Endodermal cell (in vitro differentiated cells): Measurements from ENCODE around the gene TXNDC2. TPM values are rescaled to one million over a fixed set of nuclear protein-coding genes. Genes with fewer than 3 reads are reported as not detected.
A peak's percentile ranks its signal among the peaks of the same experiment; 100 is the strongest.

Experiments
- DNase-seq: peaks from one replicate; pipeline ENCODE4 v3.0.0-alpha.2; 2017
- H3K27ac ChIP-seq: 2 replicates; pipeline ENCODE4 v1.5.1; 2013; ENCODE audit warnings: mild to moderate bottlenecking, low read depth, low read length, moderate library complexity
- H3K27me3 ChIP-seq: 2 replicates; pipeline ENCODE4 v1.6.1; 2013; ENCODE audit warnings: mild to moderate bottlenecking, low read length, moderate library complexity; ENCODE audit not compliant: insufficient read depth, control insufficient read depth, poor library complexity, severe bottlenecking
- H3K36me3 ChIP-seq: 2 replicates; pipeline ENCODE4 v1.7.0; 2013; ENCODE audit warnings: mild to moderate bottlenecking, low read length, moderate library complexity; ENCODE audit not compliant: control insufficient read depth, insufficient read depth
- H3K4me1 ChIP-seq: one replicate; pipeline ENCODE4 v1.7.0; 2013; ENCODE audit warnings: low read length; ENCODE audit not compliant: control insufficient read depth, insufficient read depth
- H3K4me3 ChIP-seq: 2 replicates; pipeline ENCODE4 v1.5.1; 2013; ENCODE audit warnings: mild to moderate bottlenecking, low read length, moderate library complexity
- H3K9ac ChIP-seq: 2 replicates; pipeline ENCODE4 v1.6.1; 2013; ENCODE audit warnings: mild to moderate bottlenecking, low read length, moderate library complexity; ENCODE audit not compliant: poor library complexity, severe bottlenecking; ENCODE audit errors: extremely low read depth
- H3K9me3 ChIP-seq: 2 replicates; pipeline ENCODE4 v1.6.1; 2013; ENCODE audit warnings: mild to moderate bottlenecking, low read length, moderate library complexity; ENCODE audit not compliant: control insufficient read depth
- H3K27ac Mint-ChIP-seq: 2 replicates; pipeline ENCODE4 v1.8.0; 2020; ENCODE audit warnings: mixed read lengths
- H3K27me3 Mint-ChIP-seq: 2 replicates; pipeline ENCODE4 v1.8.0; 2021; ENCODE audit warnings: mild to moderate bottlenecking, mixed read lengths; ENCODE audit not compliant: insufficient read depth
- H3K36me3 Mint-ChIP-seq: 2 replicates; pipeline ENCODE4 v1.8.0; 2020; ENCODE audit warnings: low read depth, mixed read lengths
- H3K4me1 Mint-ChIP-seq: 2 replicates; pipeline ENCODE4 v1.8.0; 2020; ENCODE audit warnings: mixed read lengths
- H3K4me3 Mint-ChIP-seq: 2 replicates; pipeline ENCODE4 v1.8.0; 2020; ENCODE audit warnings: mild to moderate bottlenecking, moderate library complexity, mixed read lengths
- H3K9me3 Mint-ChIP-seq: 2 replicates; pipeline ENCODE4 v1.8.0; 2020; ENCODE audit warnings: mild to moderate bottlenecking, mixed read lengths
- whole genome bisulfite sequencing, 2 experiments: methylation state at CpG; one replicate each; pipeline versions ENCODE4 v1.1.5 to v1.1.7; 2013; ENCODE audit warnings: missing lambda C conversion rate in 2 of 2, mixed read lengths in 1 of 2; ENCODE audit not compliant: insufficient coverage in 1 of 2, insufficient read length in 1 of 2; 5-methylcytosine and 5-hydroxymethylcytosine counted together
- total RNA-seq, 2 donors: library from RNA; stranded (reverse); fragmentation: NEBNext Ultra II Directional in 1 of 2; extraction: Animal tissue kit (Norgen Biotek cat#: 25700) in 1 of 2; gene quantifications; 2 replicates in 1 of 2; 3 replicates in 1 of 2; pipeline ENCODE4 v1.2.1, GENCODE V29; 2021
- TF ChIP-seq, protein P1 (sequence below): fragments of 200-600 bp; sonication (generic); conservative IDR thresholded peaks from 2 replicates; pipeline ENCODE4 v1.5.0; 2021; ENCODE audit warnings: antibody characterized with exemption, mild to moderate bottlenecking

The TXNDC2 gene
- total RNA-seq, 2 donors from 2014 or later = not detected

GRCh38 chr18:9913526-9914333, 28.0 kb downstream of the TXNDC2 start, which contains the start of gene VAPA:
Gene VAPA, plus strand, starts transcription at chr18:9914016. Its CDS starts 241 bp downstream, at chr18:9914257.
- peaks cover 17% of the 10 kb centered on the region for H3K4me1 Mint-ChIP-seq
- Histone ChIP-seq H3K9ac (peak within 1 kb of the TSS; percentile 83), H3K4me1 (peaks cover 9% of the 10 kb centered on the region), H3K27ac (peak within 1 kb of the TSS; percentile 86), H3K4me3 (peak within 1 kb of the TSS; percentile 94), H3K9me3 (no peaks in the 10 kb centered on the region), H3K27me3 (peaks cover 21% of the 10 kb centered on the region), H3K36me3 (no peaks in the 10 kb centered on the region)
- 0 to 1% methylated on average over 22 to 87 of the region's 87 CpGs for WGBS, 2 experiments
- DNase-seq = peak; percentile 98
- no peaks in the 10 kb centered on the region for H3K9me3 Mint-ChIP-seq
- H3K27ac Mint-ChIP-seq = peak within 1 kb of the TSS; percentile 89
- peak within 1 kb of the TSS; percentile 79 for H3K4me3 Mint-ChIP-seq
- H3K27me3 Mint-ChIP-seq = peaks cover 22% of the 10 kb centered on the region
- TF ChIP-seq, protein P1, sequence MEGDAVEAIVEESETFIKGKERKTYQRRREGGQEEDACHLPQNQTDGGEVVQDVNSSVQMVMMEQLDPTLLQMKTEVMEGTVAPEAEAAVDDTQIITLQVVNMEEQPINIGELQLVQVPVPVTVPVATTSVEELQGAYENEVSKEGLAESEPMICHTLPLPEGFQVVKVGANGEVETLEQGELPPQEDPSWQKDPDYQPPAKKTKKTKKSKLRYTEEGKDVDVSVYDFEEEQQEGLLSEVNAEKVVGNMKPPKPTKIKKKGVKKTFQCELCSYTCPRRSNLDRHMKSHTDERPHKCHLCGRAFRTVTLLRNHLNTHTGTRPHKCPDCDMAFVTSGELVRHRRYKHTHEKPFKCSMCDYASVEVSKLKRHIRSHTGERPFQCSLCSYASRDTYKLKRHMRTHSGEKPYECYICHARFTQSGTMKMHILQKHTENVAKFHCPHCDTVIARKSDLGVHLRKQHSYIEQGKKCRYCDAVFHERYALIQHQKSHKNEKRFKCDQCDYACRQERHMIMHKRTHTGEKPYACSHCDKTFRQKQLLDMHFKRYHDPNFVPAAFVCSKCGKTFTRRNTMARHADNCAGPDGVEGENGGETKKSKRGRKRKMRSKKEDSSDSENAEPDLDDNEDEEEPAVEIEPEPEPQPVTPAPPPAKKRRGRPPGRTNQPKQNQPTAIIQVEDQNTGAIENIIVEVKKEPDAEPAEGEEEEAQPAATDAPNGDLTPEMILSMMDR = no peak
- H3K36me3 Mint-ChIP-seq = no peaks in the 10 kb centered on the region

DNA sequence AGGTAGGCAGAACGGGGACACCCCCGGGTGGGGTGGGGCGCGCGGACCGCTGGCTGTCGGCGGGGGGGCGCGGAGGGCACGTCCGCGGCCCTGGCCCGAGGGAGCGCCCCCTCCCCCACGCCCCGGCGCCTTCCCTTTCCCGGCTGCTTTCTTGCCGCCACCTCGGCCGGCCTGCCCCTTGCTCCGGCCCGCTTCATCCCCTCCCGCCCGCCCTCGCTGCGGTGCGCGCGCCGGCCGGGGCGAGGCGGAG, 28.5 kb downstream of the TXNDC2 start:
- H3K27ac ChIP-seq = peak overlapping the region; percentile 86
- H3K4me3 Mint-ChIP-seq = peak overlapping the region; percentile 79
- H3K4me3 ChIP-seq = peak overlapping the region; percentile 94
- peaks cover 9% of the 10 kb centered on the region for H3K4me1 ChIP-seq
- peaks cover 17% of the 10 kb centered on the region for H3K4me1 Mint-ChIP-seq
- H3K36me3 Mint-ChIP-seq = no peaks in the 10 kb centered on the region
- H3K9me3 Mint-ChIP-seq = no peaks in the 10 kb centered on the region
- TF ChIP-seq, protein P1 = no peak
- WGBS, 2 experiments = 0% methylated on average over 4 to 29 of the region's 35 CpGs
- H3K9me3 ChIP-seq = no peaks in the 10 kb centered on the region
- H3K9ac ChIP-seq = peak overlapping the region; percentile 83
- no peaks in the 10 kb centered on the region for H3K36me3 ChIP-seq
- peaks cover 16% of the 10 kb centered on the region for H3K27me3 ChIP-seq
- DNase-seq = no peak
- no peak overlapping the region for H3K27ac Mint-ChIP-seq
- H3K27me3 Mint-ChIP-seq = peaks cover 17% of the 10 kb centered on the region

- Histone ChIP-seq H3K9me3 (no peaks in the 10 kb centered on the region), H3K36me3 (no peaks in the 10 kb centered on the region), H3K27me3 (peaks cover 11% of the 10 kb centered on the region), H3K27ac (no peak overlapping the region), H3K4me3 (peak overlapping the region; percentile 87), H3K4me1 (peaks cover 9% of the 10 kb centered on the region), H3K9ac (peak overlapping the region; percentile 71)
- Mint-ChIP-seq H3K27ac (peak overlapping the region; percentile 58), H3K9me3 (no peaks in the 10 kb centered on the region), H3K4me3 (peak overlapping the region; percentile 79), H3K4me1 (peaks cover 17% of the 10 kb centered on the region), H3K36me3 (no peaks in the 10 kb centered on the region), H3K27me3 (peaks cover 12% of the 10 kb centered on the region)
- 0% methylated on average over 28 to 77 of the region's 77 CpGs for WGBS, 2 experiments
- DNase-seq = peak; percentile 78
- TF ChIP-seq, protein P1 = no peak
Observed at GRCh38 chr18:9914584-9915290, 29.0 kb downstream of the TXNDC2 start.
